ENCODE data around the gene ZNF586.

DNA sequence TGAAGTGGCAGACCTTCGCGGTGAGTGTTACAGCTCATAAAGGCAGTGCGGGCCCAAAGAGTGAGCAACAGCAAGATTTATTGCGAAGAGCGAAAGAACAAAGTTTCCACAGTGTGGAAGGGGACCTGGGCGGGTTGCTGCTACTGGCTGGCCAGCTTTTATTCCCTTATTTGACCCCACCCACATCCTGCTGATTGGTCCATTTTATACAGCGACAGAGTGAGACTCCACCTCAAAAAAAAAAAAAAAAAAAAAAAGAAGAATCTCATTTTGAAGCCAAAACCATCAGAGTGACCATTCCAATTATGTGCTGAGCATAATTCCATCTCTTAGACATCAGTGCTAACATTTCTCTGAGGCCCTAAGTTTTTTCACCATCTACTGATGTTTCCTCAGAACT lies 47.2 kb downstream of the ZNF586 start:
- TF ChIP-seq POLR2A (IDR thresholded peaks at IDR 0.05; ENCODE audit: extremely low read depth, insufficient read length) = no peak
- TF ChIP-seq, protein P1, sequence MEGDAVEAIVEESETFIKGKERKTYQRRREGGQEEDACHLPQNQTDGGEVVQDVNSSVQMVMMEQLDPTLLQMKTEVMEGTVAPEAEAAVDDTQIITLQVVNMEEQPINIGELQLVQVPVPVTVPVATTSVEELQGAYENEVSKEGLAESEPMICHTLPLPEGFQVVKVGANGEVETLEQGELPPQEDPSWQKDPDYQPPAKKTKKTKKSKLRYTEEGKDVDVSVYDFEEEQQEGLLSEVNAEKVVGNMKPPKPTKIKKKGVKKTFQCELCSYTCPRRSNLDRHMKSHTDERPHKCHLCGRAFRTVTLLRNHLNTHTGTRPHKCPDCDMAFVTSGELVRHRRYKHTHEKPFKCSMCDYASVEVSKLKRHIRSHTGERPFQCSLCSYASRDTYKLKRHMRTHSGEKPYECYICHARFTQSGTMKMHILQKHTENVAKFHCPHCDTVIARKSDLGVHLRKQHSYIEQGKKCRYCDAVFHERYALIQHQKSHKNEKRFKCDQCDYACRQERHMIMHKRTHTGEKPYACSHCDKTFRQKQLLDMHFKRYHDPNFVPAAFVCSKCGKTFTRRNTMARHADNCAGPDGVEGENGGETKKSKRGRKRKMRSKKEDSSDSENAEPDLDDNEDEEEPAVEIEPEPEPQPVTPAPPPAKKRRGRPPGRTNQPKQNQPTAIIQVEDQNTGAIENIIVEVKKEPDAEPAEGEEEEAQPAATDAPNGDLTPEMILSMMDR (IDR thresholded peaks at IDR 0.05; ENCODE audit: low read depth, low read length) = no peak
- no peak for TF ChIP-seq MYC (IDR thresholded peaks at IDR 0.05; ENCODE audit: low read depth, low read length)

Measured in NB4 (cell line).